ENCODE measurements around the gene MYMX. TPM values are rescaled to one million over a fixed set of nuclear protein-coding genes. Genes with fewer than 3 reads are reported as not detected.

The MYMX gene
- total and polyA plus RNA-seq, 2 of the 13 experiments (the other 11 are each of a cell fraction or from before 2014, with no cell fraction given): not detected

- TF ChIP-seq IRF9 (CRISPR knock-in tag; IDR thresholded peaks at IDR 0.05; ENCODE audit: borderline replicate concordance): peak; percentile 68; the same call in 1 of the 2 replicates
- peak; percentile 88; the same call in 1 of the 2 replicates for TF ChIP-seq ZNF30 (CRISPR knock-in tag; IDR thresholded peaks at IDR 0.05)
- TF ChIP-seq RBAK (CRISPR knock-in tag; IDR thresholded peaks at IDR 0.05): no peak
- no peak; the same call in 1 of the 2 replicates for TF ChIP-seq SAFB2 (CRISPR knock-in tag; IDR thresholded peaks at IDR 0.05; ENCODE audit: borderline replicate concordance, low read depth)
- no peak for TF ChIP-seq HNRNPLL (IDR thresholded peaks at IDR 0.05; ENCODE audit: low read depth, low read length, poor library complexity, severe bottlenecking)
- TF ChIP-seq, protein P1, sequence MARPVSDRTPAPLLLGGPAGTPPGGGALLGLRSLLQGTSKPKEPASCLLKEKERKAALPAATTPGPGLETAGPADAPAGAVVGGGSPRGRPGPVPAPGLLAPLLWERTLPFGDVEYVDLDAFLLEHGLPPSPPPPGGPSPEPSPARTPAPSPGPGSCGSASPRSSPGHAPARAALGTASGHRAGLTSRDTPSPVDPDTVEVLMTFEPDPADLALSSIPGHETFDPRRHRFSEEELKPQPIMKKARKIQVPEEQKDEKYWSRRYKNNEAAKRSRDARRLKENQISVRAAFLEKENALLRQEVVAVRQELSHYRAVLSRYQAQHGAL (CRISPR knock-in tag; IDR thresholded peaks at IDR 0.05; ENCODE audit: not compliant biosample characterization): no peak
- peak; percentile 29; the same call in 1 of the 2 replicates for TF ChIP-seq DNMT1 (CRISPR knock-in tag; IDR thresholded peaks at IDR 0.05)
- no peak for TF ChIP-seq ZNF3 (CRISPR knock-in tag; IDR thresholded peaks at IDR 0.05)
- TF ChIP-seq ZNF567 (CRISPR knock-in tag; IDR thresholded peaks at IDR 0.05; ENCODE audit: borderline replicate concordance): peak; percentile 91
- no peak for TF ChIP-seq ZNF256 (CRISPR knock-in tag; conservative IDR thresholded peaks at IDR 0.05)
- TF ChIP-seq, protein P2, sequence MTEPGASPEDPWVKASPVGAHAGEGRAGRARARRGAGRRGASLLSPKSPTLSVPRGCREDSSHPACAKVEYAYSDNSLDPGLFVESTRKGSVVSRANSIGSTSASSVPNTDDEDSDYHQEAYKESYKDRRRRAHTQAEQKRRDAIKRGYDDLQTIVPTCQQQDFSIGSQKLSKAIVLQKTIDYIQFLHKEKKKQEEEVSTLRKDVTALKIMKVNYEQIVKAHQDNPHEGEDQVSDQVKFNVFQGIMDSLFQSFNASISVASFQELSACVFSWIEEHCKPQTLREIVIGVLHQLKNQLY (CRISPR knock-in tag; IDR thresholded peaks at IDR 0.05): no peak
- TF ChIP-seq ZNF337 (CRISPR knock-in tag; IDR thresholded peaks at IDR 0.05; ENCODE audit: borderline replicate concordance, low read depth): no peak
- TF ChIP-seq GTF2F1 (IDR thresholded peaks at IDR 0.05; ENCODE audit: low read length): no peak
- TF ChIP-seq ZBTB33 (CRISPR knock-in tag; IDR thresholded peaks at IDR 0.05): no peak; the same call in 1 of the 2 replicates
- TF ChIP-seq, protein P3, sequence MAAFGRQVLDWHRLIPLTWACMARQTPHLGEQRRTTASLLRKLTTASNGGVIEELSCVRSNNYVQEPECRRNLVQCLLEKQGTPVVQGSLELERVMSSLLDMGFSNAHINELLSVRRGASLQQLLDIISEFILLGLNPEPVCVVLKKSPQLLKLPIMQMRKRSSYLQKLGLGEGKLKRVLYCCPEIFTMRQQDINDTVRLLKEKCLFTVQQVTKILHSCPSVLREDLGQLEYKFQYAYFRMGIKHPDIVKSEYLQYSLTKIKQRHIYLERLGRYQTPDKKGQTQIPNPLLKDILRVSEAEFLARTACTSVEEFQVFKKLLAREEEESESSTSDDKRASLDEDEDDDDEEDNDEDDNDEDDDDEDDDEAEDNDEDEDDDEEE (CRISPR knock-in tag; IDR thresholded peaks at IDR 0.05): 0 out of 2 replicates have a peak, but pooled peaks have one; percentile 24
- TF ChIP-seq, protein P4, sequence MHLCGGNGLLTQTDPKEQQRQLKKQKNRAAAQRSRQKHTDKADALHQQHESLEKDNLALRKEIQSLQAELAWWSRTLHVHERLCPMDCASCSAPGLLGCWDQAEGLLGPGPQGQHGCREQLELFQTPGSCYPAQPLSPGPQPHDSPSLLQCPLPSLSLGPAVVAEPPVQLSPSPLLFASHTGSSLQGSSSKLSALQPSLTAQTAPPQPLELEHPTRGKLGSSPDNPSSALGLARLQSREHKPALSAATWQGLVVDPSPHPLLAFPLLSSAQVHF (CRISPR knock-in tag; IDR thresholded peaks at IDR 0.05): no peak
- TF ChIP-seq POLR2A (IDR thresholded peaks at IDR 0.05; ENCODE audit: insufficient read depth in 1 of 2, low read depth in 2 of 2, low read length in 2 of 2): no peak; a peak in 1 of 4 replicates
- no peak for TF ChIP-seq FOXP1 (IDR thresholded peaks at IDR 0.05)
- TF ChIP-seq FOXP1 (CRISPR knock-in tag; IDR thresholded peaks at IDR 0.05): no peak
- peak; percentile 8; the same call in 1 of the 2 replicates for TF ChIP-seq SNAI1 (CRISPR knock-in tag; IDR thresholded peaks at IDR 0.05; ENCODE audit: borderline replicate concordance)
- TF ChIP-seq ZBTB39 (CRISPR knock-in tag; IDR thresholded peaks at IDR 0.05): peak; percentile 88; the same call in 1 of the 2 replicates
Observed at GRCh38 chr6:44245391-44245911, 28.7 kb downstream of the MYMX start (continued).
